HG02884 (cell line): ENCODE measurements around the gene PAPOLA.
A peak's percentile ranks its signal among the peaks of the same experiment; 100 is the strongest.
"Not testable (repeated sequence)": the region's sequence is repeated elsewhere in the genome, so short reads cannot be mapped to it uniquely, and the experiment has no call there.

ENCODE experiments used
- ATAC-seq: cut with Tn5 transposase; IDR thresholded peaks from one replicate; pipeline ENCODE4 v1.9.1; 2021; ENCODE audit warnings: mild to moderate bottlenecking, moderate library complexity; ENCODE audit not compliant: unreplicated experiment

The PAPOLA gene

GRCh38 chr14:96502621-96503305 lies 581 bp downstream of the PAPOLA start:
- peak; percentile 30 for ATAC-seq

- no peak for ATAC-seq
These were observed 1.1 kb downstream of the PAPOLA start for GRCh38 chr14:96503306-96503679.

GRCh38 chr14:96504353-96504752 lies 2.2 kb downstream of the PAPOLA start:
- not testable (repeated sequence) for ATAC-seq

- no peak for ATAC-seq
These were observed 5.5 kb downstream of the PAPOLA start for GRCh38 chr14:96507723-96508122.

- no peak for ATAC-seq
These were observed 6.7 kb downstream of the PAPOLA start for GRCh38 chr14:96508900-96509299.

- peak; percentile 44 for ATAC-seq
These were observed 7.4 kb downstream of the PAPOLA start for GRCh38 chr14:96509457-96510090.

GRCh38 chr14:96511146-96511545 lies 9.0 kb downstream of the PAPOLA start:
- ATAC-seq, result no peak

- ATAC-seq, result no peak
These were observed 9.5 kb downstream of the PAPOLA start for GRCh38 chr14:96511667-96512066.

GRCh38 chr14:96512122-96512521 lies 9.9 kb downstream of the PAPOLA start:
- no peak for ATAC-seq

GRCh38 chr14:96512602-96513397 lies 10.6 kb downstream of the PAPOLA start:
- ATAC-seq, result no peak

GRCh38 chr14:96514694-96515093 lies 12.5 kb downstream of the PAPOLA start:
- no peak for ATAC-seq

GRCh38 chr14:96515731-96516130 lies 13.5 kb downstream of the PAPOLA start:
- no peak for ATAC-seq

- ATAC-seq, result no peak
These were observed 14.2 kb downstream of the PAPOLA start for GRCh38 chr14:96516351-96516750.

GRCh38 chr14:96519970-96520369 lies 17.8 kb downstream of the PAPOLA start:
- no peak for ATAC-seq

GRCh38 chr14:96525452-96525851 lies 23.3 kb downstream of the PAPOLA start:
- ATAC-seq, result no peak

- no peak for ATAC-seq
These were observed 30.4 kb downstream of the PAPOLA start for GRCh38 chr14:96532632-96533031.

- no peak for ATAC-seq
These were observed 34.6 kb downstream of the PAPOLA start for GRCh38 chr14:96536807-96537206.

- ATAC-seq, result no peak
These were observed 36.2 kb downstream of the PAPOLA start for GRCh38 chr14:96538097-96538989.

- no peak for ATAC-seq
These were observed 36.8 kb downstream of the PAPOLA start for GRCh38 chr14:96538990-96539317.

- no peak for ATAC-seq
These were observed 52.2 kb downstream of the PAPOLA start for GRCh38 chr14:96554315-96554910.

- ATAC-seq, result no peak
These were observed 57.4 kb downstream of the PAPOLA start for GRCh38 chr14:96559571-96559970.
